Kidney glomerular epithelial cell (primary cell): Measurements from ENCODE around the gene KLK1.
A peak's percentile ranks its signal among the peaks of the same experiment; 100 is the strongest.

Experiments used
- DNase-seq: peaks from one replicate; lab custom pipeline; 2025; lab: John Stamatoyannopoulos, UW

KLK1 gene

DNA sequence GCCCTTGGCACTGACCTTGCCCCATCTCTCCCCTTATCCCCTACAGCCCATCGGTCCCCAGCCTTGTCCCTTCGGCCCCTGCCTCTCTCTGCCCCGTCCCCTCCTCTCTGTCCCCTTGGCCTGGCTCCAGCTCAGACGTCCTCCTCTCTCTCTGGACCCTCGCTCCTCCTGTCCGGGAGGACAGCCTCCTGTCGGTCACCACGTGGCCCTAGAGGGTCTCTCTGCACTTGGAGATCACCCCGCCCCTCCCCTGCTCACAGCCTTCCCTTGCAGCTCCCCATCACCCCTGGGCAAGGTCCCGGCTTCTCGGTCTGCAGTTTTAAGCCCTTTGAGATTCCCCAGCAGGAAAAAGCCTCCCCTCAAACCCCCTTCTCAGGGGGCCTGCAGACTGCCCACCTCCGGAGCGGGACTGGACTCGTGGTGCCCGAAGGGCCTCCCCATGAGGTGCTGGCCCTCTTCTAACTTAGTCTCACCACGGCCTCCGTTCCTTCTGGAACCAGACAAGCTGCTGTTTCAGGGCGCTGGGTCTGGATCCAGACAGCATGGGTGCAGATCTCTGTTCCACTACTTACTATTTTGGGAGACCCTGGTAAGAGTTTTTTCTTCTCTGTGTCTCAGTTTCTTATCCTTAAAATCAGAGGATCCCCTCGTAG is 13.1 kb upstream of the KLK1 start:
- DNase-seq: no peak

DNA sequence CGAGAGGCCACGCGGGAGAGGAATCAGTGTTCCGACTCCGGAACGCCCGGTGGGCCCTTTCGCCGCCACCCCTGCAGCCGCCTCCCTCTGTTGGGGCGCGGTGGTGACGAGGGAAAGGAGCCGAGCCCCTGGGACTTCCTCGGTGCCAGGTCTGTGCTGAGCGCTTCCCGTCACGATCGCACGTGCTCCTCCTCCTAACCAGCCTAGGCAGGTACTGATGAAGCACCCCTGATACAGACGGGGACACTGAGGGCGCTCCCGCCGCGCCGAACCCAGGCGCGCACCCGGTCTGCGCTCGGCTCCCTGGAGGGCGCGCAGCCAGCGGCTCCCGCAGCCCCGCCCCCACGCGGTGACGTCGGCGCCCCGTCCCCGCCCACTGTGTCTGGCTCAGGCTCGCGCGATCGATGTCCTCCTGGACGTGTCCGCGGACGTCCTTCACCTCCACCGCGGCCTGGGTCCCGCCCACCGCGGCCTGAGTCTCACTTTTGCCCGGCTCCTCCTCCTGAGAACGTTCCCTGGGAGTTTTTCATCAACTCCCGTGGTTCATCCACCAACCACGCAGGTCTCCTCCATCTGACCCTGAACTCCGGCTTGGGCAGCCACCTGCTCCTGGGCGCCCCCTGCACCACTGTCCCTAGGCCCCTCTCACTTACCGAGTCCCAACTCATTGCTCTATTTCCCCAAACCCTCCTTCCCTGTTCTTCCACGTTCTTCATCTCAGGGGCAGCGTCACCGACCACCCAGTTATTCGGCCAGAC is 12.4 kb upstream of the KLK1 start:
- DNase-seq: peak; percentile 31

DNA sequence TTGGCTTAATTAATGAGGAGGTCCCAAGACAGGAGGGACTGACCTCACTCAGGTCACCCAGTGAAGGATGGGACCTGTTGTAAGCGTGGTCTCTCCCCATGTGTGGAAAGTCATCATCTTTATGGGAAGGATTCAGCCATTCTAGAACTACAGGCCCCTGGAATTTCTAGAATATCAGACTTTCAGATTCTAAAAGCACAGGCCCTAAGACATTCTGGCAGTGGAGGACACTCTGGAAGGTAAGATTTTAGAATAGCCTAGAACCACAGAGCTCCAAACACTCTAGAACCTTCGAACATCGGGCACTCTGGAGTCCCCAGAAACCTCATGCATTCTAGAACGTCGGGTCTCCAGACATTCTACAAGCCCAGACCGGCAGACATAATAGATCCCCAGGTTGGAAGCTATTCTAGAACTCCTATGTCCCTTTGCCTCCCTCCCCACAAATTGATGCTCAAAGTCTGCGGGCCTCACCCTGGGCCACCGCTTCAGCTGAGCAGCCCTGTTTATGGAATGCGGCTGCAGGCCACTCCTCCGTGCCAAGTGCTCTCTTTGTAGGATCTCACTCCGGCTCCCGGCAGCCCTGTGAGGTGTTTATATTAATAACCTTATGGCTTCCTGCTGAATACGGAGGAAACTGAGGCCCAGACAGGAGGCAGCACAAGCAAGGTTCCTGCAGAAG is 11.7 kb upstream of the KLK1 start:
- DNase-seq: no peak

DNA sequence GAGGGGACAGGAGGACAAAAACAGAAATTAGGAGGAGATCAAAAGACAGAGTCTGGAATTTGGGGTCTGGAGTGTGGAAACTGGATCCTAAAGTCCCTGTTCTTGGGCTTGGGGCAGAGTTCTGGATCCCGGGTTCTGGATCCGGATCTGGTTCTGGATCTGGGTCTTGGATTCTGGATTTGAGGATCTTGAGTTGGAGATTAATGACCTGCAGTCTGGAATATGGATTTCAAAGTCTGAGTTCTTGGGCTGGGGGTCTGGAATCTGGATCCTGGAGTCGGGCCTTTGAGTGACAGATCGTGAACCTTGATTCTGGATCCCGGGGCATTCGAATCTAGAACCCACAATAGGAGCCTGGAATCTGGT is 10.2 kb upstream of the KLK1 start:
- DNase-seq: no peak

DNA sequence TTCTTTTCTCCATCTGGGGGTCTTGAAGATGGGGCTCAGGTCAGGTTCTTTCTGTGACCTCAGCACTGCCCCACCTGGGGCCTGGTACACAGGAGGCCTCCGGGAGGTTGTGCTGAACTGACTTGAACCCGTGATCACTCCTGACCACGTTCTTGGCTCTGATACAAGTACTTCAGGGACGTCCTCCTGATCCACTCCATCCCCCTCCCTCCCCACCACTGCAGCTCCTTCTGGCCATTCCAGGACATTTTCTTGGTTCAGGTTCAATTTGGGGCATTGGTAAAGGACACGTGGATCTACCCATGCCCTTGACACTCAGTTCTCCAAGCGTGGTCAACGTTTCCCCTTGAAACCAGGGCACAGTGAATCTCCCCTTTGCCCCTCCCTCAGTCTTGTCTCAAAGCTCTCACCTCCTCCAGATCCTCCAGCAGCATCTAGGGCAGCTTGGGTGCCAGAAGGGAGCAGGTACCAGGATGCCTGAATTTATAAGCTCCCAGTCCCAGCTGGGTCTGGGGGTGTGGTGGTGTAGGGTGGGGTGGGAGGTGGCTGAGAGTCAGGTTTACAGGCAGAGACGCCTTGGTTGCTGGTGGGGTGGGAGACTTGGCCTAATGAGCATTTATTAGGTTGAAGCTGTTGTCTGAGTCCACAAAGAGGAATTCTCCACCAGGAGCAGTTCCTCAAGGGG is 9.7 kb upstream of the KLK1 start, which contains the start of gene KLK15:
Gene KLK15 (minus strand): TSS at position 458 of the 685 bp plus-strand sequence. CDS start 2,082 bp downstream, outside the sequence.
- DNase-seq: no peak

DNA sequence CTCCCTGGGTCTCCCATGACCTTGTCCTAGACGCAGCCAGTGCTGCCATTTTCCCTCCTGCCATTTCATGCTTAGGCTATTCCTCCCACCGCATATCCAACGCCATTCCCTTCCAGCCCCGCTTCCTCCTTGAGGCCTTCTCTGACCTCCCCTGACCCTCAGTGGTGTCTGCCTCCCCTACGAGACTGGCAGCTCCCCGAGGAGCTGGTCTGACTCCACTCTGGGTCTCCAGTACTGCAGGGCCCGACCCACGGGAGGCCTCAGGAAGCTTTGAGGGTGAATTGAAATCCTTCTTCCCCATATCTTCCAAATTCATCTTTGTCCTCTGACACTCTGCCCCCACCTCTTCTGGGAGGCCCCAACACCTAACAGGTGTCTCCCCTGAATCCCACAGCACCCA is 9.1 kb upstream of the KLK1 start:
- DNase-seq: no peak

DNA sequence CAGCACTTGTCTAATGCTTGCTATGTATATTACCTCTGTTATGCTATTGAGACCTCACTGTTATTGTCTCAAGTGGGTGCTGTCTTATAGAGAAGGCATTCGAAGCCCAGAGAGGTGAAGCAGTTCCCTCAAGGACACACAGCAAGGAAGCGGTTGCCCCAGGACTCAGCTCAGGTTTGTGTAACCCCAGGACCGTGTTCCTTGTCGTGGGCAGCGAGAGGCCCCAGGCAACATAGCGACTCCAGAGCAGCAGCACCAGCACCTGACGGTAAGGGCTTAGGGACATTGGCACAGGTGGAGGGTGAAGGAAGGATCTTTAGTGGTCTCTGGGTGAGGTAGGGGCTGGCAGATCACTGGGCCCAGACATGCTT is 7.4 kb upstream of the KLK1 start:
- DNase-seq: no peak

DNA sequence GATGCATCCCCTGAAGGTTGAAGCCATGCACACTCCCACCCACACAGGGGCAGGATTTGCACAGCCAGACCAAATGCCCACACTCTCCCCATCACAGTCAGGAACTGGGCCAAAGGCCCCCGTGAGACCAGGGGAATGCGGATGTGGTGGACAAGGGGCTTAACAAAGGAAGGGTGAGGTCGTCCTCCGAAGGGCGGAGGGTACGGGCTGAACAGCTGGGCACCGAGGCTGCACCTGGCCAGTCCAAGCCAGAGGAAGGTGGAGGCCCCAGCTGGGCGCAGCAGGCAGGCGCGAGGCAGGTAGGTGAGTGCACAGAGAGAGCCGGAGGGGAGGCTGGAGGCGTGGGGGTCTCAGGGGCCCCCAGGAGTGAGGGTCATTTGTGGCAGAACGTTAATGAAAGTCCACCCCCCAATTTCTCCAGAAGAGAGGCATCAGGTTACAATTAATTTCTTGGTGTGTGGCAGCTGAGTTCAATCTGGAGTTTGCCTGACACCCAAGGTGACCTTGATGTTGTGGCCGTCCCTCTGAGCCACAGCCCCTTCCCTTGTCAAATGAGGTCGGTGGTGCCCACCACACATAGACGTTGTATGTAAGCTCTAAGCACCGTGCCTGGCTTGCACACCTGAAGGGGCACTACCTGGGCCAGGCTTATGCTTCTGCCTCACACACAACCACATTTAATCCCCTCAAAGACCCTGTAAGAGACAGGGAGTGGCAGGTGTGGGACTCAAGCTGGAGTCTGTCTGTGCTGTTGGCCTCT is 6.9 kb upstream of the KLK1 start:
- DNase-seq: no peak

DNA sequence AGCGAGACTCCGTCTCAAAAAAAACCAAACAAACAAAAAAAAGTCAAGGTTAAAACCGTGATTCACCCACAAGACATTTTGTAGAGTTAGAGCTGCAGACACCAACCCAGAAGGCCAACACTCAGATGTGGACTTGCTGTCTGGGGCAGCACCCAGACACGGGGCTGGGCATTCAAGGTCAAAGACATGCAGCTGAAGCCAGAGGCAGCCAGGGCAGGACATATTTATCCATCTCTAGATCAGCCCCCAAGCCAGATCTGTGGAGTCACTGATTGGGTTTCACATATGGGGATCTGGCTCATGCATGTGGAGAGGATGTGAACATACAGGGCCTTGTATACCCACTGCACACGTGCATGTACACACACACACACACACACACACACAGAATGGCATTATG is 6.2 kb upstream of the KLK1 start:
- no peak for DNase-seq

DNA sequence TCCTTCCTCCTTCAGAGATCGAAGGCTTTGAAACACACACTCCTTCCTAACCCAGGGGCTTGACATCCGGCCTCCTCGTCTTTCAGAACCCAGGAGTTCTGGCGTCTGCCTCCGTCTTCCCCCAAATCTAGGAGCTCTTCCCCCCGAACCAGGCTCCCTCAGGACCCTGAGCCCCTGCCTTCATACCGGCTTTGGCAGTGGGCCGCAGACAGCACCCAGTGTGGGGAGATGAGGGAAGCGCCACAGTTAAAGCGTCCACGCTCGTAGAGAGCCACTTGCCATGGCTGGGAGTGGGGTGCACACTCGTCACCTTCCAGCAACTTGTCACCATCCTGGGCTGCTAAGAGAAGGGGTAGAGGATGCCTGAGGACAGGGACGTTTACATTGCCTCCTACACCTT is 3.9 kb upstream of the KLK1 start:
- DNase-seq: no peak

DNA sequence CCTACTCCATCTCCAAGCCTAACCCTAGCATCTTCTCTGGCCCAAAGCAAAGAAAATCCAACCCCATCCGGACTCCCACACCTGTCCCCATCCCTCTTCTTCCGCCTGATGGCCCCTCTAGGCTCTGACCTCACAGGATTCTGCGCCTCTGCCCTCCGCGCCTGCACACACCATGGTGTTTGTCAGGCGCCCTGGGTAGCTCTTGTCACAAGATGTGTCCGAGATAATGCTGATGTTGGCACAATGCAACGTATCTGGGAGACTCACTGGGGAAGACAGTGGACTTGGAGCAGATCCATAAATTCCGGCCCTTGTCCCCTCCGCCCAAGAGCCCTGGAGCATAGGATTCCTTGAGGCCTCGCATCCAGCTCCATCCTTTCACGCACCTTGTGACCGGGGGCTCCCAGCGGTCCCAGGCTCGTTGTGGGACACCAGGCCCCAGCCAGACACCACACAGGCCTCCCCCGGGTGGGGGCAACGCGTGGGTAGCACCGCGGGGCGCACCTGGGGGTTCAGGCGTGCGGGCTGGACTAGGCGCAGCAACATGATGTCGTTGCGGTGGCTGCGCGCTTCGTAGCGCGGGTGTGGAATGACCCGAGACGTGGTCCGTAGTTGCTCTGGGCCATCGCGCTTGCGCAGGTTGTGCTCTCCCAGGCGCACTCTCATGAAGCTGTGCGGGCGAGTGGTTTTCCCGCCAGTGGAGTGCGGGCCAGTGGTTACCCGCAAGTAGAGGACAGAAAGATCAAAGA is 3.1 kb upstream of the KLK1 start:
- DNase-seq: no peak

DNA sequence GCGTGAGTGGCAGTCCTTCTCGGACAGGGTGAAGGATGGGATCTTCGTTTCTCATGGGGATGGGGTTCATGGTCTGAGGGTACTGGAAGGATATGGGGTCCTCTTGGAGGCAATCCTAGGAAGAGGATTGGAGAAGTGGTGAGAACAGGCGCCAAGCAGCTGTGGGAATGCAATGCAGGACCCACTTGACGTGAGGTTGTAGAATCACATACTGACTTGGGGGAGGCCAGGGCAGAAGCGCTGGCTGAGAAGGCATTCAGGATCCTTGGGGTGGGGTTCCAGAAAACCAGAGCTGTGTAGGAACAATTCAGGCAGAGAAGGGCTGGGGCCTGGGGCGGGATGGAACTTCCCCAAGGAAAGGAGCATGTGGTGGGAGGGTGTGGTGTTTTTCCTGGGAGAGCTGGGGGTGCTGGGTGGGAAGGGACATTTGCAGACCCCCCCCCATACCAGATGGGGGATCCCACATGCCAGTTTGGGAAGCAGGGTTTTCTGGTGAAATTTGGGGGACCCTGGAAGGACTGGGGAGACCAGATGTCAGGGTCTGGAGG is 852 bp downstream of the KLK1 start:
- DNase-seq: no peak

DNA sequence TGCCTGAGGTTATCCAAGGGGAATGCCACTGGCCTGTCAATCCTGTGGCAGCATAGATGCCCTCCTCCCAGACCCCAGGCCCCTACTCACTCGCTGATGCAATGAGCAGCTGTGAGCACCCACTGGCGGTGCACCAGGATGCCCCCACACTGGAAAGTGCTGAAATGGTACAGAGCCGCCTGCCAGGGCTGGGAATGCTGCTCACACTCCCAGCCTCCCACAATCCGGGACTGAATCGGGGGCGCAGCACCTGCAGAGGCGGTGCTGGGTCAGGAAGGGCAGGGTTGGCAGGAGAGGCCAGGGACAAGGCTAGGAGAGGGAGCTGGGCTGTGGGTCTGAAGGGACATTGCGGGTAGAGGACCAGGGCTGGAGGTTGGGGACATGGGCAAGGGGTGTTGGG is 2.0 kb downstream of the KLK1 start:
- DNase-seq: no peak

DNA sequence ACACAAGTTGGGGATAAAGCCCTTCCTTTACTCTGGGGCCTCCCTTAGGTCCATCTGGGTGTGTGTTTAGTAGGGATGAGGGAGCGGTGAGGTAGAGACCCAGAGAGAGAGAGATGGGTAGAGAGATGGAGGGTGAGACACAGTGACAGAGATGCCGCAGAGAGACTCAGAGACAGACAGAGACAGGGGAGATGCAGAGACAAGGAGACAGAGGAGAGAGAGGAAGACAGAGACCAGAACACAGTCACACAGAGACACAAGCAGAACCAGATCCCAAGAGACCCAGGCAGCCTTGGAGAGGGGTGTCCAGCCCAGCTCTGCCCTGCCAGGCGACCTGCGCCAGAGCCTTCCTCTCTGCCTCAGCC is 2.4 kb downstream of the KLK1 start:
- no peak for DNase-seq

DNA sequence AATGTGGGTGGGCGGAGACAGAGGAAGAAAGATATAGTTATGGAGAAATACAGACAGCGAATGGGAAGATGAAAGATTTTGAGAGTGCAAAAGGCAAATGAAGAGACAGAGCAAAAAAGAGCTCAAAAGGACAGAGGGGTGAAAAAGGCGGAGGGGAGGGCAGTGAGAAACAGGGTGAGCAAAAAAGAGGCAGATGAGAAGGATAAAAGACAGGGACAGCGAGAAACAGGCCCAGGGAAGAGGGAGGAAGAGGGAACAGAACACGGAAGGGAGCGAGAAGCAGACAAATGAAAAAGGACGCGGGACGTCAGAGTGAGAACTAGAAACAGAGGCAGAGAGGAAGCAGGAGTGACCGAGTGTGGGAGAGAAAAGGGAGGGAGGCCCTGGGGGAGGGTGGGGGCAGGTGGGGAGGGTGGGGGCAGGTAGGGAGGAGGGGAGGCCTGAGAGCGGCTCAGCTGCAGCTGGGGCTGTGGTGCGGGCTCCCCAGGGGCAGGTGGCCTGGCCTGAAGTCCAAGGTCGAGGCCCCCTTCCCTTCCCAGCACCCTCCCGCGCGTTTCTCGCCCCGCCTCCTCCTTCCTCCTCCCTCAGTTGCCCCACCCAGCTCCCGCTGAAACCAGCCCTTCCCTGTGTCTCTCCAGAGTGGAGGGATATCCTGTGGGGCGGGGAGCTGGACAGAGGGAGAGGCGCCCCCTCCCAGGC is 2.9 kb downstream of the KLK1 start:
- no peak for DNase-seq

DNA sequence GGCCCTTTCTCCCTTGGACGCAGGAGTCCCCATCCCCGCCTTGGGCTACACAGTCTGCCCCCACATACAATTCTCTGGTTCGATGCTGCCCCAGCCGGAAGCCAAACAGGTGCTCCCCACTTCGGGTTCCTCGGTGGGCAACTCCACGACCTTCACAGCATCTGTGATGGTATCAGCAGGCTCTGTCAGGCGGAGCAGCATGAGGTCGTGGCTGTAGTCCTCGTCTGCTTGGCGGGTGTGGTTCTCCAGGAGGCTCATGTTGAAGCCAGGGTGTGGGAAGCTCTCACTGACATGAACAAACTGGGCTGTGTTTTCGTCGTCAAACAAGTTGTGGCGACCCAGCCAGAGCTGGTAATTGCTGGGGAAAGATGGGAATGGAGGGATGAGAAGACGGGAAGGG is 3.5 kb downstream of the KLK1 start:
- no peak for DNase-seq

DNA sequence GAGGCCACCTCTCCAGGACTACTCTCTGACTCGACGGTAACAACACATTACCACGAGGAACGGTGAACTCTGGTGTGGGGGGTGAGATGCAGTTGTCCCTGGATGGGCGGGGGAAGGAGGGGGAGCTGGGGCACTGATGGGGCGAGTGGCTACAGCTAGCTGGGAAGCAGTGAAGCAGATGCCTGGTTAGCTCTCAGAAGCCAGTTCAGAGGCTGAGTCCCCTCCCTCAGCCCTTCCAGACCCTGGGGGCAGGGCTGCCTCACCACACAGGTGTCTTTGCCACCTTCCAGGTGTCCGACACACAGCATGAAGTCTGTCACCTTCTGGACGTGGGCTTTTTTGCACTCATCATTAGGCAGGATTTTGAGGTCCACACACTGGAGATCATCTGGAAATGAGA is 4.0 kb downstream of the KLK1 start:
- no peak for DNase-seq

DNA sequence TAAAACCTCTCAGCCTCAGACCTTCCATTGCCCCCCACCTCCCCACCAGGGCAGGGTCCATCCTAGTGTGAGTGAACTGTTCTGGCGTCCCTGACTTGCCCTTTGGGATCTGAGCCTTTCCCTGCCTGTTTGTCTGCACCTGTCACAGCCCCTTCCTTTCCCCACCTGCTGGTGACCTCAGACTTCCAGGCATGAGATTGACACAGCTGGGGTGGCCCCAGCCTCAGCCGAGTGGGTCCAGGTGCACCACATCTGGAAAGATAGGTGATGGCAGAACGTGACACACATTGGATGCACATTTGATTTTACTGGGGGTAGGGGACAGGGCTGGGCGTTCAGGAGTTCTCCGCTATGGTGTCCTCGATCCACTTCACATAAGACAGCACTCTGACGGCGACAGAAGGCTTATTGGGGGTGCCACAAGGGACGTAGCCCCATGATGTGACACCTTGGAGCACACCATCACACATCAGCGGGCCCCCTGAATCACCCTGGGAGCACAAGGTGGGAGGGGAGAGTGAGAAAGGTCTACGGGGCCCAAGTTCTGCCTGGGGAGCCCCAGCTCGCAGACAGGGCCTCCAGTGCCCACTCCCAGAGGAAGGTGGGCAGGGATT is 4.6 kb downstream of the KLK1 start:
- DNase-seq: no peak

DNA sequence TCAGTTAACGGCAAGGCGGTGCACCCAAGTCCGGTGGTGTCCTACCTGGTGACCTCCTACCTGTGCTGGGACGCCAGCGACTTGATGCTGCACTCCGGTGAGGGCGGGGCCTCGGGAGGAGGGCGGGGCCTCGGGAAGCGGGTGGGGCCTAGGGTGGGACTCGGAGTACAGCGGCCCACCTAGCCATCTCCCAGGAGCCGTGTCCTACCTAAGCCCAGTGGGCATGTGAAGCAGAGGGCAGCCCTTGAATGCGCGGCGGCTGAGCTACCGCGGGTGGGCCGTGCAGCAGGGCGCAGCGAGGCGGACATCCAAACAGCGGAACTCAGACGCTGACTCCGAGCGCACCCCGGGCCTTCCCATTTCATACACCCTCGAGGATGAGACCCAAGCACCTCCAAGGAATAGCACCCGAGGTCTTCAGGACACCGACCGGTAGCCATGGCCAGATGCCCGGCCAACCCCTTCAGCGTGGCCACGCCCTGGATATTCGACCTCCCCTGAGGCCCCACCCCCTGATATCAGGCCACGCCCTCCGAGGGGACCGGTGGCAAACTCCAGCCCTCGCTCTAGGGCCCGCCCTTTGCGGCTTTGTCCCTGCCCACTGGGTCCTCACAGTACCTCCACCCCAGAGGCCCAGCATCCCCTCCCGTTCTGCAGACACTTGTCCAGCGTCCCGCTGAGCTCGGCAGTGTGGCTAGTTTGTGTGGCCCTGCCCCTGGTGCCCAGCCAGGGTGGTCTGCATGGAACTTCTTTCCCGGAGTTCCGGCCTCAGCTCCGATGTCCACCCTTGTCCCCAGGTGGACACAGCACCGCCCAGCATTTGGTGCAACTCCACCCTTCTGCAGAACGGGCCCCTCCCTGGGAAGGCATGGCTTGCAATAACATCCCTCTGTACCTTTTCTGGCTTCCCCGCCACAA is 5.4 kb downstream of the KLK1 start:
- DNase-seq: no peak
